GM20431 (cell line): ENCODE data around the gene CSTF1.

Source experiments
- in situ Hi-C: fragments of 300-500 bp; cut with MseI, MboI; formaldehyde crosslinking; loops from one replicate; pipeline ENCODE4 v1.15.0; 2020; ENCODE audit warnings: low sequenced_read_pairs; ENCODE audit not compliant: unreplicated experiment

CSTF1 gene

GRCh38 chr20:56443654-56444540 lies 51.5 kb downstream of the CSTF1 start:
- in situ Hi-C loops, result no loop called here

- in situ Hi-C loops, result no loop called here
Measured at GRCh38 chr20:56445130-56445529, 52.7 kb downstream of the CSTF1 start.

GRCh38 chr20:56445540-56445939 lies 53.1 kb downstream of the CSTF1 start:
- in situ Hi-C loops, result no loop called here

DNA sequence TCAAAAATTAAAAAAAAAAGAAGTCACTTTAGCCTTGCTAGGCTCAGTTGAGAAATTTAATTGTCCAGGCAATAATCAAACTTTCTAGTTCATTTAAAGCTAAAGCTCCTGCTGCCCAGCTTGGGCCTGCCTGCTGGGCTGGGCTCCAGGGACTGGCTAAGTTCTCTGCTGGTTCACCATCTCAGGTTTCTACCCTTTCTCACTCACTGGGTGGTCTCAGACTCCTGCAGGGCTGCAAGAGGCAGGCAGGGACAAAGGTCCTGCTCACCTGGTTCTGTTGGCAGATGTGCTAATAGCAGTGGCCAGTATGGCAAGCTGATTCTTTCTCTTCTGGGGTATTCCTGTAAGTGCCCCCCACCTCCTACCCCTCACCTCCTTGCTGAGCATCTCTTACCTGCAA lies 54.8 kb downstream of the CSTF1 start:
- in situ Hi-C loops, result no loop called here

- in situ Hi-C loops, result no loop called here
Measured at GRCh38 chr20:56449459-56449858, 57.0 kb downstream of the CSTF1 start.

GRCh38 chr20:56451056-56451765 lies 58.8 kb downstream of the CSTF1 start:
- in situ Hi-C loops, result no loop called here

- in situ Hi-C loops, result no loop called here
Measured at GRCh38 chr20:56453352-56453751, 60.9 kb downstream of the CSTF1 start.

GRCh38 chr20:56454754-56455153 lies 62.3 kb downstream of the CSTF1 start:
- in situ Hi-C loops, result no loop called here
